NB4 (cell line): ENCODE results near the gene SCN1A.

ENCODE experiments used
- MYC ChIP-seq: IDR thresholded peaks from 2 replicates; pipeline ENCODE4 v1.6.1; 2011; ENCODE audit warnings: low read depth, low read length
- POLR2A ChIP-seq: IDR thresholded peaks from 2 replicates; pipeline ENCODE4 v1.6.1; 2011; ENCODE audit warnings: mild to moderate bottlenecking; ENCODE audit not compliant: insufficient read length; ENCODE audit errors: extremely low read depth
- TF ChIP-seq, protein P1 (sequence below): IDR thresholded peaks from one replicate; pipeline ENCODE4 v1.5.1; 2012; ENCODE audit warnings: low read depth, low read length

- TF ChIP-seq, protein P1, sequence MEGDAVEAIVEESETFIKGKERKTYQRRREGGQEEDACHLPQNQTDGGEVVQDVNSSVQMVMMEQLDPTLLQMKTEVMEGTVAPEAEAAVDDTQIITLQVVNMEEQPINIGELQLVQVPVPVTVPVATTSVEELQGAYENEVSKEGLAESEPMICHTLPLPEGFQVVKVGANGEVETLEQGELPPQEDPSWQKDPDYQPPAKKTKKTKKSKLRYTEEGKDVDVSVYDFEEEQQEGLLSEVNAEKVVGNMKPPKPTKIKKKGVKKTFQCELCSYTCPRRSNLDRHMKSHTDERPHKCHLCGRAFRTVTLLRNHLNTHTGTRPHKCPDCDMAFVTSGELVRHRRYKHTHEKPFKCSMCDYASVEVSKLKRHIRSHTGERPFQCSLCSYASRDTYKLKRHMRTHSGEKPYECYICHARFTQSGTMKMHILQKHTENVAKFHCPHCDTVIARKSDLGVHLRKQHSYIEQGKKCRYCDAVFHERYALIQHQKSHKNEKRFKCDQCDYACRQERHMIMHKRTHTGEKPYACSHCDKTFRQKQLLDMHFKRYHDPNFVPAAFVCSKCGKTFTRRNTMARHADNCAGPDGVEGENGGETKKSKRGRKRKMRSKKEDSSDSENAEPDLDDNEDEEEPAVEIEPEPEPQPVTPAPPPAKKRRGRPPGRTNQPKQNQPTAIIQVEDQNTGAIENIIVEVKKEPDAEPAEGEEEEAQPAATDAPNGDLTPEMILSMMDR = no peak
- TF ChIP-seq MYC = no peak
- TF ChIP-seq POLR2A = no peak
These were observed 36.4 kb downstream of the SCN1A start for GRCh38 chr2:166091439-166091838.
